HG02884 (cell line): Measurements from ENCODE around the gene IDH3B.
"Not testable (repeated sequence)": the region's sequence is repeated elsewhere in the genome, so short reads cannot be mapped to it uniquely, and the experiment has no call there.

Experiments
- ATAC-seq: cut with Tn5 transposase; IDR thresholded peaks from one replicate; pipeline ENCODE4 v1.9.1; 2021; ENCODE audit warnings: mild to moderate bottlenecking, moderate library complexity; ENCODE audit not compliant: unreplicated experiment

The IDH3B gene

DNA sequence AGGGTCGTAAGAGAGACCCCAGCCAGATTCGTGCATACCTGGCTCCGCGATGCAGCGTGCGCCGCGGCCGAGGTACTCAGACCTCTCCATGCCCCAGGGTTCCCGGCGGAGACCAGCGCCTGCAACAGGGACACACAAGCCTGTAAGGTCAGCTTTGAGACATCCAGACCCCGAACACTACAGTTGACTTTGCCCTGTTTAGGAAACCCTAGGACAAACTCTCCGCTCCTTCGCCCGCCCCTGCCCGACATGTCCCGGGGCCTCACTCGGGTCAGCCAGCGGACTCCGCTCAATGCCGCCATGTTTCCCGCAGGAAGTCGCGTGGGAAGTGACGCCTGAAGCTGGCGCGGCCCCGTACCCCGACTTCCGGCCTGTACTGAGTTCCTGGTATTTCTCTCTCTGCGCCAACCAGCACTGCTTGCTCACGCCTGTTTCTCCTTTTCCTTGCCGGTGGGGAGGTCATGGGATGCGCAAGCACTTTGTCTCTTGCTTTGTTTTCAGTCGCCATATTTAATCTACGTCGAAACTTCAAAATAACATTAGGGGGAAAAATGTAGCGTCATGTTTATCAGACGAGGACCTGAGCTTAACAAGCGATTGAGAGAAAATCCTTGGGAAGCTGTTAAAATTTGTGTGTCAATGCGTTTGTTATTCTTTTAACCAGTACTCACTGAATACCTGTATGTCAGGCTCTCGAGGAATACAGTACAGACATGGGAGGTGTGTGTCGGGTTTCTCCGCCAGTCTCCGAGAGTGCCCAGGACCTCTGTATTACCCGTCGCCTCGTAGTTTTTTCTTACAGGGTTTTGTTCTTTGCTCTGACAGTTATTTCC is at the start of gene IDH3B:
TSS of gene IDH3B (minus strand) at position 330 of the 833 bp plus-strand sequence. CDS start at position 302, 28 bp downstream.
- ATAC-seq, result peak; percentile 70

DNA sequence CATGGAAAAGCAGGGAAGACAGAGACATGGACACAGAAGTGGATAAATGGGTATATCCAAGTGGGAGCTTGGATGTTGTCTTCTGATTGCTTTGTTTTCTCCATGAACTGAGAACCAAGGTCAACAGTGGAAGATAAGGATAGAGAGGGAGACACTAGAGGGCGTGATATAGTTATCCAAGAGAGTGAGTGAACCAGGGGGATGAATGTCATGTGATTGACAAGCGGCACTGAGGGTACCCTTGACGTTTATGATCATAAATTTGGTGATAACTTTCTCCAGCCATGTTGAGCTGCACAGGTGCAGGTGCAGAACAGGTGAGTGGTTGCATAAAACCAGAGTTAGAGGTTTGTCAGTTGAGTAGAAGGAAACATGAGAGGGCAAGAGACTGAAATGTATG is 49.3 kb upstream of the IDH3B start:
- no peak for ATAC-seq

DNA sequence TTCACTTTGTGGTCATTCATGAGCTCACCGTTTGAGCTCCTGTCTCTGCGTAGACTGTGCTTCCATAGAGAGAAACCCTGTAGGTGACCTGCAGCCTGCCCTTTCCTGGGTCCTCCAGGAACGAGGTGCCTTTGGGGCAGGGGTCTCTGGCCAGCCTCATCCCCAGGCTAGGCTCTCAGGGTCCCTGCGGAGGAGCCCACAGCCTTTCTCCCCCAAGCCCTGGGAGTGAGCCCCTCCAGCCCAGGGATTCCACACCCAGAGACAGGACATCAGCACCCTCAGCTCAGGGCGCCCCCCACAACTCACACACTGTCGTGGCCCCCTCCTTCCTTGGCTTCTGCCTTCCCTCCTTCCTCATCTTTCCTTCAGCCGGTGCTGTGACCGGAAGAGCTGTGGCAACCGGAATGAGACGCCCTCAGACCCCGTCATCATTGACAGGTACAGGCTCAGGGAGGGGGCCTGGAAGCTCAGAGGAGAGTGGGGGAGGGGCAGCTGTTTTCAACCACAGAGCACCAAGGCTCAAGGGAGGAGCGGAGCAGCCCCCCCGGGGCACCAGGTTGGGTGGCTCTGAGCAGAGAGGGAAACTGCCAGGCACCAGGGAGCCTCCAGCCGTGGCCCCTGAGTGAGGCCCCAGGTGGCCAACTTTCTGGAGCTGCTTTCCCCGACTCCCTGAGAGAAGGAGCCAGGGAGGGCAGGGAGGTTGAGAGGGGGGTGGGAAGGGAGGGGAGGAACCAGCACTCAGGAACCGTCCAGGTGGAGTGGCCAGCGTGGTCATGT is 45.4 kb upstream of the IDH3B start:
- ATAC-seq, result no peak

DNA sequence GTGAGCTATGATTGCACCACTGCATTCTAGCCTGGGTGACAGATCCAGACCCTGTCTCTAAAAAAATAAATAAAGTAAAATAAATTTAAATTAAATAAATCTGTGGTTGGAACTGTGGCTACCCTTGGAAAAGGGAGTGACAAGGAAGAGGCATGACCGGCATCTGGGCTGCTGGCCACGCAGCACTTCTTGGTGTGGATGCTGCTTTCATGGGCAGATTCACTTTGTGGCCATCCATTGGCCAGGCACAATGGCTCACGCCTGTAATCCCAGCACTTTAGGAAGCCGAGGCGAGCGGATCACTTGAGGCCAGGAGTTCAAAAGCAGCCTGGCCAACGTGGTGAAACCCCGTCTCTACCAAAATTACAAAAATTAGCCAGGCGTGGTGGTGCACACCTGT is 44.6 kb upstream of the IDH3B start:
- no peak for ATAC-seq

DNA sequence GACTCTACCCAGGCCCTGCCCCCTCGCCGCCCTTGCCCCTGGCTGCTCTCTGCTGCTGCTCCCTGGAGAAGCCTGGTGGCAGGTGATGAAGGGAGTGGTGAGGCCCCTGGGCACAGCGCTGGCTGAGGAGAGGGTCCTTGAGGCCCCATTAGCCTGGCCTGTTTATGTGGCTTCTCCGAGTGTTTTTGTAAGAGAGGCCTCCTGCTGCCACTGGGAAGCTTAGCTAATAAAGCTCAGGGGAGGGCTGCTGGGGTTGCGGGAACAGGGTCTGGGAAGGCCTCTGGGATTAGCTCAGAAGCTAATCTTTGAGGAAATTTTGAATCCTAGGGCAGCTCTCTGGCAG is 44.0 kb upstream of the IDH3B start:
- no peak for ATAC-seq

DNA sequence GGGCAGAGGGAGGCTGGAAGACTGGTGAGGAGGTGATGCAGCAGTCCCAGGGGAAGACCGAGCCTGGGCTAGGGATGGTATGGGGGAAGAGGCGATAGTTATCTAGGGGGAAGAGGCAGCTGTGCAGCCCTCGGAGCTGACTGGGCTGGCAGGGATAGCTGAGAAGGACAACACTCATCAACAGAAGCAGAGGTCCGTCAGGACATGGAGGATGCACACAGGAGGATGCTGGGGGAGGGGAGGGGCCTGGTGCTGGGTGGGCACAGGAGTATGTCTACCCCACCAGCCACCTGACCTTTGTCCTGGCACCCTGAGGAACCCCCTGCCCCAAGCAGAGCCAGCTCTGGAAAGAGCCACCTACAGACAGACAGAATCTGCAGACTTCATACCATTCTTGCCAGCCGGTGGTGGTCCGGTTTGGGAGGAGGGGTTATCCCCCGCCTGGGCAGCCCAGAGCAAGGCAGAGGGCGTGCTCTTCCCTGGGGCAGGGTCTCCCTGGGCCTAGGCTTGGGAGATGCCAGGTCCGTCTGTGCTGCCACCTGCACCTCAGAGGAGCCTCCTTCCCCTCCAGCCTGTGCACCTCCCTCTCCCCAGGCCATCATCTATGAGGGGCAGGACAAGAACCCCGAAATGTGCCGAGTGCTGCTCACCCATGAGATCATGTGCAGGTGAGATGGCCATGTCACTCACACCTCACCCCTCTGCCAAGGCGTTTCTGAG is 43.5 kb upstream of the IDH3B start:
- ATAC-seq, result no peak

DNA sequence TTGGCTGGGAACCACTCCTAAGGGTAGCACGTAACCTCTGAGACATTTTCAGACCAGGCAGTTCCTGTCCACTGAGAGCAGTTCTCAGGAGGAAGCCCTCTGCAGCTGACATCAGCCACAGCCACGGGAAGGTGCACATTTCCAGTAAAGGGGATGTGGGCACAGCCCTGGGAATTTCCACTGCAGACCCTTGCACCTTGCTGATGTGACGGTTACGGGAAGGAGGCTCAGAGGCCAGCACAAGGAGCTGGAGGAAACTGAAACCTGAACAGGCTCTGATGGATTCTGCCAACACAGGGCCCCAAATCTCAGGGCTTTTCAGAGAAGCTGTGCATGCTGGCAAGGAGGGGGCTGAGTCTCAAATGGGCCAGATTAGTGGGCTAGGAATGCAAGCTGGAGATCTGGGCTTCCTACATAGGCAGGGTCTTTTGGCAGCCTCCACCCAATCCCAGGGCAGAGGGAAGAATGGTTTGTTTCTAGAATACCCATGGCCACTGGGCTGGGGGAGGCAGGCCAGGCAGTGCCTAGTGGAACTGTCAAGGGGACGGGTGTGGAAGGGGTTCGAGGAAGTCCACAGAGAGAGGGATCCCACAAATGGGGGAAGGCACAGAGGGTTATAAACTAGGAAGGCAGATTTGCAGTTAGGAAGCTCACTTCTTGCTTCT is 42.8 kb upstream of the IDH3B start:
- no peak for ATAC-seq

DNA sequence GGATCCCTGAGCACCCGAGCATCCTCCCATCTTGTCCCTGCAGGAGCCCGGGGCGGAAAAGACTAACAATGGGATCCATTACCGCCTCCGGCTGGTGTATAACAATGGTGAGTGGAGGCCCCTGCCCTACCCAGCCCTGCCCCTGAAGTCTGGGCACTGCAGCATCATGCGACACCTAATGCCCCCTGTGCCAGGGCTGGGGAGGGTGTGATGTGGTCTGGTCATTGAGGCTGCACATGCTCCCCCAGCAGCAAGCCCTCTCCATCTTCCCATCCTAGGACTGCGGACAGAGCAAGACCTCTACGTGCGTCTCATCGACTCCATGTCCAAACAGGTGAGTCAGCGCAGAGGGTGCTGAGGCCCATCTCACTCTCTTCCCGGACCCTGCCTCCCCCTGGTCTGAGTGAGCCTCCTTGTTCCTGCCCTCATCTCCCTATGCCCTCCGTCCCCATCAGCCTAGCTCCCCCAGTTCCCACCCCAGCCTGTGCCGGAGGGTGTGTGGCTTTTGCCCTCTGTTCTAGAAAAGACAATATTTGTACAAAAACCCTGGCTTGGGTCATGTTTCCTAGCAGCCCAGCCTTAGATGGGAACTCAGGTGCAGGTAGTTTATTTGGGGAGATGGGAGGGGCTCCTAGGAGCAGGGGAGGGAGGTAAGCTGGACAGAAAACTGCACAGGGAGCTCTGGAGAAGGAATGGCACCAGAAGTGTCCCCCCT is 42.1 kb upstream of the IDH3B start:
- ATAC-seq, result no peak

DNA sequence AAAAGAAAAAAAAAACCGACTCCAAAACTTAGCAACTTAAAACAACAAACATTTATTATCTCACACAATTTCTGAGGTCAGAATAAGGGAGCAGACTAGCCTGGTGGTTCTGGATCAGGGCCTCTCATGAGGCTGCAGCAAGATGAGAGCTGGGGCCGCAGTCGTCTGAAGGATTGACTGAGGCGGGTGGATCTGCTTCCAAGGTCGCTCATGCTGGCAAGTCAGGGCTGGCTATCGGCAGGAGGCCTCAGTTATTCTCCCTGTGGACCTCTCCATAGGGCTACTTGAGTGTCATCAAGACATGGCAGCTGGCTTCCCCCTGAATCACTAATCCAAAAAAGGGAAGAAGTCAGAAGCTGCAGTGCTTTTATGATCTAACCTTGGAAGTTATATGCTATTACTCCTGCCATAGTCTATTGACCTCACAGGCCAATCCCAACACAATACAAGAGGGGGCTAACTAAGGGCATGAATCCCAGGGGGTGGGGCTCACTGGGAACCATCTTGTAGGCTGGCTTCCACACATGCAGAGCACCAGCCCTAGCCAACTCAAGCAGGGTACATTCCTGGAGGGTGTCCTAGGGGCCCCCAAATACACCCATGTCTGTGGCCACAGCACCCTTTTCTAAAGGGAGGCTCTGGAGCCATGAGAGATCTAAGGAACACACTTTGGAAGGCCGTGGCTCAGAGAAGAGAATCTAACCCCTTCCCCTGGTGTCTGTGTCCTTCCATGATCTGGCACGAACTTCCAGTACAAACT is 39.9 kb upstream of the IDH3B start:
- no peak for ATAC-seq

DNA sequence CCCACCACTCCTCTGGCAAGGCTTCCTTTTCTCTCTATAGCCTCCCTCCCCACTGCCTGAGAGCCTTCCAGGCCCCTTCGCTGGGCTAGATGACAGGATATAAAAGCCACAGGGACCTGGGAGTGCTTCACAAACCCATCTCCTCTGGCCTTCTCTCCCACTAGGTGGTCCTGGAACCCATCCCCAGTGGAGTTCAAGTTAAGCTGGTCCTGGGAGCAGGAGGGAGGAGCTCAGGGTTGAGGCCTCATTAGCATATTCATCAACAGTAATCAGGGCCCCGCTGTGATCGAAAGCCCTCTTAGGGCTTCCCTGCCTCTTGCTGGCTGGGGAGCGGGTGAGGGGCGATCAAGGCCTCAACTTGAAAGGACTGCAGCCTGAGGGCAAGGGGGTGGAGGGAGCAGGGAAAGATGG is 37.7 kb upstream of the IDH3B start:
- ATAC-seq, result no peak

DNA sequence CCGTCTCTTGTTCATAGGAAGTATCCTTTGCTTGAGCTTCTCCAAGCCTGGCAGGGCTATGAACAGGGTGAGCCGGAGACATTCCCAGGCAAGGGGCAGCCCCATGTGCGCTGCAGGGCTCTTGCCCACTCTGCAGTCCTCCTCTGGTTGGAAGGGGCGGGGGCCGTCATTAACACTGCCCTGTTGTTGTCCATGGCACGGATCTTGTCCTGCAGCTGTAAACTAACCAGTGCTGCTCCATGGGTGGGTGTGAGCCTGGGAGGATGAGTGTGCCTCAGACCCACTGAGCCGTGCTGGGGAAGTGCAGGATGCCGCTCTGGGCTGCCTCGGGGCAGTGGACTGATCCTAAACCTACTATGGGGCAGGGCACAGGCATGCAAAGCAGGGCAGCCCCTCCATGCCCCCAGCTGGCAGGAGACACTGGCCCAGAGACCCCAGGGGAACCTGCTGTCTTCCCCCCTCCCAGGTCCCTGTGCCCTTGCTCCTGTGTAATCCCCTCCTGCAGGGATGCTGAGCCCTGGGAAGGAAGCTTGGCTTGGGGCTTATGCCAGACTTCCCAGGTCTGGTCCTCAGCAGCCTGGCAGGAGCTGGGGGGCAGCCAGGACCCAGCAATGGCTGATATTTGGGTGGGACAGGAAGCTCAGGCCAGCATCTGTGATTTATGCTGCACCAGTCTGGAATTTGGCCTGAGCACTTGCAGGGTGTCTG is 37.1 kb upstream of the IDH3B start:
- ATAC-seq, result no peak

DNA sequence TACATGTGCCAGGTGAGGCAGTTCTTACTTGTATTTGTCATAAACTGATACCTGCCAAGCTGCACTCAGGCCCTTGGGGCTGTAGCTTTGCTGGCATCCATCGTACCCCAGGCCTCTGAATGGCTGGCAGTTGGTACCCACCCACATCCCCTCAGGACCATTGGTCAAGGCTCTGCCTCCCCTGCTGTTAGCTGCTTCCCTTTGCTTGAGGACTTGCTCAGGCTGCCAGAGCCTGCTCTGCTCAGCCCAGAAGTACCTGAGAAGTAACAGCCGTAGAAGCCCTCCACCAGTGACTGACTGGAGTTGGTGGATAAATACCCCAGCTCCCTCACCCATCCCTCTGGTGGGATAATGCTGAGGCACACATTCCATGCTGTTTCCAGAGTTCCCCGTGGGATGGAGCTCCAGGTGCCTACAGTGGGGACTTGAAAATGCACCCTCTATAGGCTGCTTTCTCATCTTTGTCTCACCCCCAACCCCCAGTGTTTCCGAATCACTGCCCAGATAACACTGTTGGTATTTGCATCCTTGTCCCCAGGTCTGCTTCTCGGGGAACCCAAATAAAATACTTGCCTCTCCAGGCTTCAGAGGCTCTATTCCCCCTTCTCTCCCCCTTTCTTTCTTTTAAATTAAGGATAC is 35.9 kb upstream of the IDH3B start:
- ATAC-seq, result no peak

DNA sequence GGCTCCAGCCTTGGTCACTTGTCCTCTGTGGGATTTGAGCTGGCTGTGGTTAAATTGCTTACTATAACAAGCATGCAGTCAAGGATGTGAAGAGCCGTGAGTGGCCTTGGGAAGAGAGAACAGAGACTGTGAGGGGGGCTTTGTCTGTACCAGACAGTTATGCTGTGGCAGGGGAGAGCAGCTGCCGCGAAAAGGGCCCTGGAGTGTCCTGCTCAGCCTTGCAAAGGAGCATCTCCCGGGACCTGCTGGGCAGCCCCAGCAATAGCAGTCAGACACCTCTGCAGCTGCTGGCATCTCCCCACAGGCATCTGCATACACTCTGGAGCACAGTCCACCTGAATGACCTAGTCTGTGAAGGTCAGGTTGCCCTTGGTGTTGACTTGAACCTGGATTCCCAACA is 34.9 kb upstream of the IDH3B start:
- ATAC-seq, result no peak

DNA sequence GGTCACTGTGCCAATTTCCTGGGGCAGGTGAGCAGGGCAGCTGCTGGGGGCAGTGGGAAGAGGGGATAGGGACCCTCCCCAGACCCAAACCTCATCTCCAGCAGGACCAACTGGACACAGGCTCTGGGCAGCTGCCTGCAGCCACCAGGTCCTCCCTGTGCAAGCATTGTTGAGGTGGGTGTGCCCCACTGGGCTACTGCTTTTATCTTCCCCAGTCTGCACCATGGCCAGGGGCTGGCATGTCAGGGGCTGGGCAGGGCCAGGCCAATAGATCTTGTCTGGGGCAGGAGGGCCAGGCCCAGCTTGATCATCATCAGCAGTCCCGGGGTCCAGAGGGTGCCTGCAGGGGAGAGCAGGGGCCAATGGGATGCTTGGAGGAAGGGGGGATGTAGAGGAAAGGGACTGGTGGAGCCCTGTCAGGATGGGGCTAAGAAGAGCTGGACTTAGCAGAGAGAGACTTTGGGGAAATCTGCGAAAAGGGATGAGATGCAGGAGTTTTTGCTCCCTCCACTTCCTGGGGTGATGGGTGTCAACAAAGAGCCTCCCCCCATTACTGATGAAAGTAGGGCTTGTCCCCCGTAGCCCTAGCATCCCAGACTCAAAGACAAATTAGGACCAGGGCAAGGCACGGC is 34.3 kb upstream of the IDH3B start:
- ATAC-seq, result no peak

DNA sequence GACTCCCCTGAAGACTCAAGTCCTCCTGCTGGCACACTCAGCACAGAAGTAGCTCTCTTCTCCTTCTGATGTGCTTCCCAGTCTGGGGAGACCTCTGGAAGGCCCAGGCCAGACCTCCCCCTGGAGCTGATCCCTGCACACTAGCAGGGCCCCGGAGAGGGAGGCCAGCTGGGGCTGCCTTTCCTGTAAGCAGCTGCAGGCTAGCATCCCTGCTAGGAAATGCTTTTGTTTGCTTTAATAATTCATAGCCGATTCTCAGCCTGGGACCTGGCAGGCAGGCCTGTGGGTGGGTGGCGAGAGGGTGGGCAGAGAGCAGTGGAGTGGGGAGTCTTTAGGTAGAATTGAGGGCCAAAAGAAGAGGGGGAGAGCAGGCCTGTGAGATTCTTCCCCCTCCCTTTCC is 33.8 kb upstream of the IDH3B start:
- no peak for ATAC-seq

DNA sequence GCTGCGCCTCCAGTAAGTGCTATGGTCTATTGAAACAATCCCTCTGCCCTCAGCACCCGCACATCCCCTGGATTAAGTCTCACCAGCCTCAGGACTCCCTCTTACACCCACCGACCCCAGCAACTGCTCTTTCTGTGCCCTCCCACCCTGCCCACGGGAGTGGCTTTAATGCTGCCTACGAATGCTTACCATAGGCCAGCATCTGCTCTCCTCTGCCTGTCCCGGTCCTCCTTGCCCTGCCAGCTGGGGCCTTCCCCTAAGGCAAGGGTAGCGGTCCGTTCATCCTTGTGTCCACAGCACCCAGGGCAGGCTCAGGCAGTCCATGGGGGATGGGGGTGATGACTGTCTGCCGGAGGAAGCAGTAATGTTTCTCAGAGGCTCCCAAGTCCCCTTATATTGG is 32.6 kb upstream of the IDH3B start:
- no peak for ATAC-seq

DNA sequence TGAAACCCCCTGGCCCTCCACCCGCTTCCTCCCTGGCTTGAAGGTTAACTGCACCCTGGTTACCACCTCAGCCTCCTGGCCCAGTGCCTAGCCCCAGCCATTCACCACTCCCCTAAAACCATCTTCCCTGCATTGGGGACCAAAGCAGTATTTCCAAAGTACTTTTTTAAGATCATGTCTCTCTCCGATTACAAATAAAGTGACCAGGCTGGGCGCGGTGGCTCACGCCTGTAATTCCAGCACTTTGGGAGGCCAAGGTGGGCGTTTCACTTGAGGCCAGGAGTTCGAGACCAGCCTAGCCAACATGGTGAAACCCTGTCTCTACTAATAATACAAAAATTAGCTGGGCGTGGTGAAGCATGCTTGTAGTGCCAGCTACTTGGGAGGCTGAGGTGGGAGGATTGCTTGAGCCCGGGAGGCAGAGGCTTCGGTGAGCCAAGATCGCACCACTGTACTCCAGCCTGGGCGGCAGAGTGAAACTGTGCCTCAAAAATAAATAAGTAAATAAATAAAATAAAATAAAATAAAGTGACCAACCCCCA is 32.0 kb upstream of the IDH3B start:
- not testable (repeated sequence) for ATAC-seq
